ENCODE data around the gene TMEM263. TPM values are rescaled to one million over a fixed set of nuclear protein-coding genes. Genes with fewer than 3 reads are reported as not detected.

Gene TMEM263
- total and polyA plus RNA-seq, 2 of the 8 experiments (the other 6 are each of a cell fraction or from before 2014, with no cell fraction given), result 2.9 to 12.3 TPM

GRCh38 chr12:106945261-106945851, 10.4 kb upstream of the TMEM263 start:
- FAIRE-seq (no peak), DNase-seq (ENCODE audit: low read depth in 1 of 2, low spot score in 2 of 2) (no peak)
- Histone ChIP-seq H3K4ac (replicated peaks; ENCODE audit: insufficient read length, low read depth, low read length) (no peak overlapping the region), H3K18ac (ENCODE audit: extremely low read depth, low read length) (no peak overlapping the region), H3K27me3 (replicated peaks in 1 of 4; ENCODE audit: control insufficient read depth in 3 of 4, extremely low read depth in 1 of 4, insufficient read depth in 3 of 4, low read length in 3 of 4) (no peaks in the 10 kb centered on the region), H3K9me3 (ENCODE audit: insufficient read depth in 2 of 2, low read depth in 1 of 2, low read length in 1 of 2) (peaks cover 28 to 30% of the 10 kb centered on the region in 2 experiments), H2BK15ac (ENCODE audit: low read length) (no peak overlapping the region), H3K9ac (replicated peaks in 1 of 4; ENCODE audit: extremely low read depth in 1 of 4, low read depth in 3 of 4, low read length in 3 of 4) (no peak overlapping the region), H3K79me2 (ENCODE audit: control insufficient read depth in 1 of 2, insufficient read depth in 2 of 2, low read length in 2 of 2) (no peaks in the 10 kb centered on the region), H4K8ac (ENCODE audit: extremely low read depth, insufficient read depth, low read length) (no peak overlapping the region), H4K20me1 (replicated peaks in 1 of 2; ENCODE audit: control insufficient read depth in 1 of 2, insufficient read depth in 2 of 2, low read length in 2 of 2) (no peaks in the 10 kb centered on the region), H3K36me3 (ENCODE audit: control insufficient read depth in 2 of 4, insufficient read depth in 4 of 4, low read length in 3 of 4) (no peaks in the 10 kb centered on the region; a peak in 1 of 8 replicates), H3K4me1 (replicated peaks in 1 of 4; ENCODE audit: control insufficient read depth in 3 of 4, insufficient read depth in 4 of 4, low read length in 3 of 4) (no peaks in the 10 kb centered on the region), H3K23me2 (ENCODE audit: low read depth, low read length) (no peaks in the 10 kb centered on the region), H4K5ac (ENCODE audit: insufficient read length, low read depth, low read length) (no peak overlapping the region), H2BK12ac (ENCODE audit: low read depth, low read length) (no peak overlapping the region), H3K79me1 (ENCODE audit: low read depth, low read length) (no peaks in the 10 kb centered on the region), H2AFZ (ENCODE audit: low read length) (no peak overlapping the region), H3K4me2 (ENCODE audit: insufficient read depth in 1 of 2, low read depth in 2 of 2, low read length in 2 of 2) (no peak overlapping the region), H2BK5ac (ENCODE audit: low read depth, low read length) (no peak overlapping the region), H3K4me3 (ENCODE audit: extremely low read depth in 1 of 4, insufficient read depth in 2 of 4, low read depth in 3 of 4, low read length in 4 of 4) (no peak overlapping the region), H2BK120ac (replicated peaks; ENCODE audit: low read depth, low read length) (no peak overlapping the region), H3K14ac (ENCODE audit: insufficient read length) (no peak overlapping the region), H2BK20ac (ENCODE audit: low read length) (no peak overlapping the region), H2AK5ac (ENCODE audit: low read depth, low read length) (no peak overlapping the region), H3K23ac (ENCODE audit: insufficient read length) (no peak overlapping the region), H4K91ac (replicated peaks; ENCODE audit: insufficient read length, low read length) (no peak overlapping the region), H3K27ac (ENCODE audit: low read depth, low read length) (no peak overlapping the region), H3K56ac (replicated peaks; ENCODE audit: insufficient read length, low read depth, low read length) (no peak overlapping the region)
- 6% methylated on average over 1 of the region's 1 CpG; no CpG with 5 or more reads in 1 of the 2 experiments for WGBS, 2 experiments (ENCODE audit: extremely low coverage in 1 of 2, insufficient coverage in 1 of 2, insufficient read length in 1 of 2, insufficient replicate concordance in 2 of 2, low coverage in 1 of 2, low lambda C conversion rate in 2 of 2, missing lambda C conversion rate in 1 of 2)
- POLR2A ChIA-PET (ENCODE audit: partially characterized antibody), result no interaction called here
- CTCF ChIA-PET (ENCODE audit: partially characterized antibody), result no interaction called here
- TF ChIP-seq SIRT6 (IDR thresholded peaks at IDR 0.05; ENCODE audit: low read length) (no peak), TAF7 (optimal IDR thresholded peaks at IDR 0.05; ENCODE audit: borderline replicate concordance, low read depth, low read length) (no peak), CHD2 (IDR thresholded peaks at IDR 0.05; ENCODE audit: low read length) (no peak), TAF1 (IDR thresholded peaks at IDR 0.05; ENCODE audit: low read depth, low read length) (no peak), EP300 (IDR thresholded peaks at IDR 0.05; ENCODE audit: borderline replicate concordance in 1 of 2, low read depth in 2 of 2, low read length in 2 of 2) (no peak), ATF3 (IDR thresholded peaks at IDR 0.05; ENCODE audit: insufficient read depth, low read depth, low read length) (no peak), CBX8 (IDR thresholded peaks at IDR 0.05; ENCODE audit: borderline replicate concordance, low read depth, low read length) (no peak)

Measured in H1 (cell line).